Adrenal gland (tissue), 12 donors: ENCODE data around the gene LBHD2. TPM values are rescaled to one million over a fixed set of nuclear protein-coding genes. Genes with fewer than 3 reads are reported as not detected.
A peak's percentile ranks its signal among the peaks of the same experiment; 100 is the strongest.

Source experiments
- DNase-seq, 7 donors: peaks; one replicate each; pipeline ENCODE4 v3.0.0-alpha.2; 2019 to 2020
- H3K27ac ChIP-seq, 5 donors: fragments of 200-600 bp; sonication (generic) in 4 of 5; 1 replicate in 3 of 5; 2 replicates in 2 of 5; pipeline versions ENCODE4 v1.5.1 to v1.8.0; 2016 to 2020; ENCODE audit warnings: mild to moderate bottlenecking in 1 of 5
- H3K27me3 ChIP-seq: fragments of 200-600 bp; 2 replicates; pipeline ENCODE4 v1.8.0; 2021
- H3K36me3 ChIP-seq, 2 donors: fragments of 200-600 bp; replicated peaks in 1 of 2; 1 replicate in 1 of 2; 2 replicates in 1 of 2; pipeline versions ENCODE4 v1.5.1 to v1.8.0; 2018 to 2022
- H3K4me1 ChIP-seq, 2 donors: fragments of 200-600 bp; replicated peaks in 1 of 2; 1 replicate in 1 of 2; 2 replicates in 1 of 2; pipeline versions ENCODE4 v1.5.1 to v1.8.0; 2018 to 2021
- H3K4me3 ChIP-seq, 4 donors: fragments of 200-600 bp; sonication (generic) in 3 of 4; one replicate each; pipeline ENCODE4 v1.5.1; 2016 to 2018
- H3K9me3 ChIP-seq, 3 donors: fragments of 200-600 bp; sonication (generic) in 1 of 3; replicated peaks in 1 of 3; 1 replicate in 2 of 3; 2 replicates in 1 of 3; pipeline versions ENCODE4 v1.5.1 to v1.8.0; 2016 to 2021
- CTCF ChIP-seq, 6 experiments: fragments of 450-650 bp in 4 of 6; fragments of 200-600 bp in 2 of 6; sonication (generic) in 1 of 6; IDR thresholded peaks; 1 replicate in 5 of 6; 2 replicates in 1 of 6; pipeline versions ENCODE4 v1.5.1 to v1.8.0; 2016 to 2021; ENCODE audit warnings: antibody characterized with exemption in 6 of 6, mild to moderate bottlenecking in 2 of 6, moderate library complexity in 1 of 6
- POLR2A ChIP-seq, 2 donors: fragments of 450-650 bp; IDR thresholded peaks; one replicate each; pipeline ENCODE4 v1.6.1; 2017; ENCODE audit warnings: antibody characterized with exemption in 2 of 2, mild to moderate bottlenecking in 2 of 2, moderate library complexity in 1 of 2
- WGBS, 4 donors: extraction: QIAGEN DNeasy Blood & Tissue Kit in 2 of 4; methylation state at CpG; one replicate each; pipeline versions ENCODE4 v1.1.5 to v1.1.7; 2013 to 2017; 5-methylcytosine and 5-hydroxymethylcytosine counted together
- intact Hi-C, 2 donors: fragments of 100-400 bp; cut with DNase I; formaldehyde crosslinking; loops; one replicate each; pipeline versions ENCODE4 v1.14.1 to v1.15.0; 2022 to 2023
- polyA plus RNA-seq, 3 donors: library from polyadenylated mRNA; stranded (reverse); fragments of 200-250 nt in 2 of 3; fragments of 350-450 nt in 1 of 3; fragmentation: Illumina TruSeq in 1 of 3; extraction: RNeasy Lipid Tissue Mini Kit (QIAGEN cat#74804) in 1 of 3; gene quantifications; one replicate each; pipeline ENCODE4 v1.2.3, GENCODE V29; 2013 to 2014
- total RNA-seq, 9 donors: library from RNA; depleted of rRNA in 4 of 9; stranded (reverse); fragments of >200 nt in 4 of 9; fragments of 120-200 nt in 1 of 9; fragmentation: NEBNext Ultra II Directional in 1 of 9; extraction: Animal tissue kit (Norgen Biotek cat#: 25700) in 1 of 9; gene quantifications; one replicate each; pipeline versions ENCODE4 v1.1.0 to v1.2.4, GENCODE V29; 2013 to 2023
- donor health status: healthy with polysubstance abuse.
- donor health status: Bipolar disorder and iron deficiency.
- donor health status: DM: yes; HTN: yes; CAD: no.
- donor health status: DM: no; HTN: no; CAD: no.
- donor health status: DM: no; HTN: no; CAD: no.
- donor health status: DM: yes; HTN: yes; CAD: no.

LBHD2 gene
- total and polyA plus RNA-seq, 12 donors, result 2.1 TPM; not detected in 11

- H3K36me3 ChIP-seq, result peaks cover 0 to 60% of the 10 kb centered on the region in 2 donors
- intact Hi-C loops, result no loop called here
- peaks cover 36 to 47% of the 10 kb centered on the region in 2 donors for H3K4me1 ChIP-seq
These were observed 49.5 kb downstream of the LBHD2 start for GRCh38 chr14:103133210-103134140.

GRCh38 chr14:103134405-103134804 lies 50.4 kb downstream of the LBHD2 start:
- intact Hi-C loops, result no loop called here
- no peak for TF ChIP-seq POLR2A (IDR thresholded peaks at IDR 0.05)
- no peak for TF ChIP-seq CTCF (IDR thresholded peaks at IDR 0.05)
- Histone ChIP-seq H3K9me3 (no peaks in the 10 kb centered on the region), H3K27me3 (no peaks in the 10 kb centered on the region), H3K36me3 (peaks cover 0 to 60% of the 10 kb centered on the region in 2 donors), H3K27ac (no peak overlapping the region), H3K4me1 (peaks cover 29 to 41% of the 10 kb centered on the region in 2 donors), H3K4me3 (no peak overlapping the region)
- 44 to 98% (median 54%) methylated on average over 2 of the region's 2 CpGs for WGBS, 4 donors
- no peak for DNase-seq

More at GRCh38 chr14:103133210-103134140, 49.5 kb downstream of the LBHD2 start:
- Histone ChIP-seq H3K9me3 (no peaks in the 10 kb centered on the region), H3K27ac (no peak overlapping the region), H3K4me3 (no peak overlapping the region), H3K27me3 (no peaks in the 10 kb centered on the region)
- peak in 1 of 7 donors; percentile 52 for DNase-seq
- 89 to 92% (median 90%) methylated on average over 20 to 25 of the region's 25 CpGs for WGBS, 4 donors
- TF ChIP-seq POLR2A (IDR thresholded peaks at IDR 0.05) (no peak), CTCF (IDR thresholded peaks at IDR 0.05) (no peak)

GRCh38 chr14:103134919-103135318 lies 50.9 kb downstream of the LBHD2 start:
- intact Hi-C loops, result no loop called here
- peaks cover 29 to 41% of the 10 kb centered on the region in 2 donors for H3K4me1 ChIP-seq
- peaks cover 0 to 58% of the 10 kb centered on the region in 2 donors for H3K36me3 ChIP-seq

More at GRCh38 chr14:103134919-103135318, 50.9 kb downstream of the LBHD2 start:
- WGBS, 4 donors, result 90 to 96% (median 95%) methylated on average over 9 to 14 of the region's 14 CpGs
- H3K4me3 ChIP-seq, result no peak overlapping the region
- H3K27ac ChIP-seq, result no peak overlapping the region
- TF ChIP-seq POLR2A (IDR thresholded peaks at IDR 0.05) (no peak), CTCF (IDR thresholded peaks at IDR 0.05) (no peak)
- H3K9me3 ChIP-seq, result no peaks in the 10 kb centered on the region
- no peaks in the 10 kb centered on the region for H3K27me3 ChIP-seq
- DNase-seq, result no peak
